GM18520 (cell line): Measurements from ENCODE around the gene CD28.
"Not testable (repeated sequence)": the region's sequence is repeated elsewhere in the genome, so short reads cannot be mapped to it uniquely, and the experiment has no call there.

Experiments
- ATAC-seq: cut with Tn5 transposase; IDR thresholded peaks from one replicate; pipeline ENCODE4 v1.9.1; 2021; ENCODE audit not compliant: unreplicated experiment

Gene CD28

GRCh38 chr2:203685789-203686420 lies 20.5 kb upstream of the CD28 start:
- ATAC-seq = no peak

- no peak for ATAC-seq
These were observed 19.3 kb upstream of the CD28 start for GRCh38 chr2:203687165-203687564.

DNA sequence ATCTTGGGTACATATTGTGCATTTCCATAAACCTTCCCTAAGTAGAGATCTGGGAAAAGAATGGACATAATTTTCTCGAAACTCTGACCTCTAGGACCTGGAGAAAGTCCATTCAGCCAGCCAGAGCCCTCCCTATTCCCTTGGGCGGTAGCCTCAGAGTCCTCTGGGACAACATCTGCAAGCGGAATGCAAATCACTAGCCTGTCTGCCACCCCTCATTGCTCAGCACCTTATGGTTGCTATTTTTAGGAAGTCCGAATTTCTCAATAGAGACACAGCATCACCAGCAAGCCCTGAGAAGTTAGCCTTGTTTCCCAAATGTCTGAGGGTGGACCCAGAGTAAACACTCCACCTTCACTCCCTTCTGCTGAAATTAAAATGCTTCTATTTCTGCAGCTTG lies 17.6 kb upstream of the CD28 start:
- ATAC-seq = peak; percentile 45

- ATAC-seq = peak; percentile 55
These were observed 16.9 kb upstream of the CD28 start for GRCh38 chr2:203689426-203690116.

- ATAC-seq = peak; percentile 4
These were observed 16.4 kb upstream of the CD28 start for GRCh38 chr2:203690117-203690431.

DNA sequence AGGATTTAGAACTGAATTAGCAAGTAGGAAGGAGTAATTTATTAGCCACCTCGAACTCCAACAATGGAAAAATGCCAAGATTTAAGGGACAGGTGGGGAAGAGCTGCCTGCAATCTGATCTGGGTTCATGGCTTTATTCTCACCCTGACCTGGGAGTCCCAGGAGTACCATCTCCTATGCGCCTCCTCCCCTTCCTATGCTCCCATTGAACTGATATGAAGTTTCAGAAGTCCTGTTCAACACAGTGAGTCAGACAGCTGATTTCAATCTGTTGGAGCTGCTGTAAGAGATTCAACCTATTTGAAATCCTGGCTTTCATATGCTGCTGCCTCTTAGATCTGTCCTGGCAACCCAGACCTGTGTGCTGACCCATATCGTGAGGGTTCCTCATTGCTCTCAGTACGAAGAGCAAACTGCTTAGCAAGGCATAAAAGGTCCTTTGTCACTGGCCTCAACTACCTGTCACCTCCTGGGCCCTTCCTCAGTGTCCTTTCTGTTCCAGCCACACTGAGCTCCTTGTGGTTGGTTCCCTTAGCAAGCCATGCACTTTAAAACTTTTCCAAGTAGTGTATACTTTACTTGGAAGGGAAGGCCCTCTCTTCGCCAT lies 15.9 kb upstream of the CD28 start:
- no peak for ATAC-seq

DNA sequence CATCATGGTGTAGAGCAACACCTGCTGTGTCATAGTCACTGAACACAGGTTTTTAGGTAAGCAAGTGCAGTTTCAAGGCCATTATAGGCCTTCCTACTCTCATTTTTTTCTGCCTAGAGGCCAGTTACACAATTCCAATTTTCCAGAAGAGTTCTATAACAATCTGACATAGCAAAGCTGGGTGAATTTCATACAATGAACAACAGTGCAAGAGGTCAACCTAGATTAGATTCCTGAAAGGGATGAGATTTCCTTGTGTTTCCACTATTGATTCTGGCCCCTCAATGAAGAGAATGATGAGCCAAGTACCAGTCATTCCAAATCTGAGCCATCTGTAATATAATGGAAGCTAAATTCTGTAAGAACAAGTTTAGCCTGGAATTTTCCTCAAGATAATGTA lies 15.3 kb upstream of the CD28 start:
- no peak for ATAC-seq

DNA sequence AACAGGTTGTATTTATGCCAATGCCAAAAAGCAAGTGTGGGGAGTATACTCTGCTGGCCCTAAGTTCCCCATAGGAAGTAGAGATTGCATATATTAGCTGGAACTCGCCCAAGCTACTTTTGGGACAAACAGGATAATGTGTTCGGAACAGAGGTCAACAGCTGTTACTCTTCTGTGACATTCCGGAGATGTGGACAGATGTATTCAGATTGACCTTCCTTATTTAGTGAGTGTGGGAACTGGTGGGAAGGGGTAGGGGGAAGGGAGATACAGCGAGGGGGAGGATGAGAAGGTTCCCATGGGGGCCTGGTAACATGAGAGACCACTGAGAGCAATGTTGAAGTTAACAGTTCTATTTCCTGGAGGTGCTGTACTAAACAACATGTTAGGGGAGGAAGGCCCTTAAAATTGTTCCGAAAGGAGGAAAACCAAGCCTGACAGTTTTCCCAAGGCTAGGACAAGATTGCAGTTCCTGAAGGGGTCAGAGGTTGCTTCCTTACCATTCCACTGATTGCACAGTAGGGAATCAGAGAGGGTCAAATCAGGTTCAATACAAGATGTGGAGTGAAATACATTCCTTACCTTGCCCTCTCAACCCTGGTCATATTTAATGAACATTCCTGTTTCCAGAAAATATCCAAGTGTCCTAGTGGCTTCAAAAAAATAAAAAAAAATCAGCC lies 14.3 kb upstream of the CD28 start:
- no peak for ATAC-seq

GRCh38 chr2:203693242-203693879 lies 13.1 kb upstream of the CD28 start:
- ATAC-seq = no peak

DNA sequence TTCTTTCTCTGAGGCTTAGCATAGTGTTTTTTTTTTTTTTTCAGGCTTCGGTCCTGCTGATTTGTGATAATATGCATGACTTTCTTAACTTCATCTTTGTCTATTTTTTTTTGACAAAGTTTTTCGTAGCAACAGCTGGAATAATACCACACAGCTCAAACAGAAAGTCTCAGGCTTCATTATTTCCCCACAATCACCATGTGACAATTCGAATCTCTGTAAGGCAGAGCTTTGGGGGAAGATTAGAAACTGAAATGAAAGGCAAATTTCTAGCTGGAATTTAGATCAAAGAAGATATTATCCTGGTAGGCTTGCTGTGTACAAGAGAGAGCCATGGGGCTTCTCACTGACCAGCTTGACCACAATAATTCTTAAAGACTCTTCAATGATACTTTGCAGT lies 12.2 kb upstream of the CD28 start:
- ATAC-seq = no peak

GRCh38 chr2:203697190-203697589 lies 9.2 kb upstream of the CD28 start:
- peak; percentile 61 for ATAC-seq

DNA sequence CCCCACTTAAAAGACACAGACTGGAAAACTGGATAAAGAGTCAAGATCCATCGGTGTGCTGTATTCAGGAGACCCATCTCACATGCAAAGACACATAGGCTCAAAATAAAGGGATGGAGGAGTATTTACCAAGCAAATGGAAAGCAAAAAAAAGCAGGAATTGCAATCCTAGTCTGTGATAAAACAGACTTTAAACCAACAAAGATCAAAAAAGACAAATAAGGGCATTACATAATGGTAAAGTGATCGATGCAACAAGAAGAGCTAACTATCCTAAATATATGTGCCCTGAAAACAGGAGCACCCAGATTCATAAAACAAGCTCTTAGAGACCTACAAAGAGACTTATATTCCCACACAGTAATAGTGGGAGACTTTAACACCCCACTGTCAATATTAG lies 8.7 kb upstream of the CD28 start:
- not testable (repeated sequence) for ATAC-seq

DNA sequence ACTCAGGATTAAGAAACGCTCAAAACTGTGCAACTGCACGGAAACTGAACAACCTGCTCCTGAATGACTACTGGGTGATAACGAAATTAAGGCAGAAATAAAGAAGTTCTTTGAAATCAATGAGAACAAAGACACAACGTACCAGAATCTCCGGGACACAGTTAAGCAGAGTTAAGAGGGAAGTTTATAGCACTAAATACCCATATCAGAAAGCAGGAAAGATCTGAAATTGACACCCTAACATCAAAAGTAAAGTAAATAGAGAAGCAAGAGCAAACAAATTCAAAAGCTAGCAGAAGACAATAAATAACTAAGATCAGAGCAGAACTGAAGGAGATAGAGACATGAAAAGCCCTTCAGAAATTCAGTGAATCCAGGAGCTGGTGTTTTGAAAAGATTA lies 8.0 kb upstream of the CD28 start:
- not testable (repeated sequence) for ATAC-seq

DNA sequence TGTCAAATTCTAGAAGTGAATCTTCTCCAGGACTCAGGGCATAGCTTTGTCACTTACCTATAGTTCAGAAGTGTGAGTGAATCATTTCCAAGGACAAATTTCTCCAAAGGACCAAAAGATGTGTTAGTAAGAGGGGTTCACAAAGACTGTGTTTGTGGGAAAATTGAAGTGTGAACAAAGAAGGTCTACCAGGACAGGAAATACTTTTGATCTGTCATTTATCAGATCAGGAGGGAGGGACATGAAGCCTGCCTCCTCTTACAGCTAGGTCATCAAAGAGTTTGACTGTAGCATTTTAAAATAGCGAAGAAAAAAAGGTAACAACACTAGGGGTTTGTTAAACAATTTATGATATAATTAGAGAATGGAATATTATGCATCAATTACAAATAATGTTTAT lies 2.0 kb upstream of the CD28 start:
- no peak for ATAC-seq

- ATAC-seq = no peak
These were observed 1.3 kb upstream of the CD28 start for GRCh38 chr2:203705178-203705577.

GRCh38 chr2:203707530-203707929 lies 1.1 kb downstream of the CD28 start:
- no peak for ATAC-seq

GRCh38 chr2:203708846-203709396 lies 2.5 kb downstream of the CD28 start:
- ATAC-seq = no peak

GRCh38 chr2:203709416-203710040 lies 3.1 kb downstream of the CD28 start:
- no peak for ATAC-seq

DNA sequence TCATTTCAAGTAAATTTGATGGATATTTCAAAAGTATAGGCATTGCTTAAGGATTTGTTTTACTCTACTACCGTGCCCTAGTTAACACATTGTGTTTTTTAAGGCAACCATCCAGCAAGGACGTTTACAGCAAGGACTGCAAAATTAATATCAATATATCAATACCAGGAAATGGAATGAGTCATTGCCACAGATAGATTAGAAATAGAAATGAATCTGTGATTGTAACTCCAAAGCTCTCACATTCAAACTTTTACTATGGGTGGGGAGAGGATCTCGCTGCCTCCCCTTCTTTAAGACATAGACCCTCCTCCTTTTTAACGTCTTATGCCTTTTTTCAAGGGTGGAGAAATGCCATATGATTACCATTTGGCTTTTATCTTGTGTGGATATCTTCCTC lies 3.8 kb downstream of the CD28 start:
- no peak for ATAC-seq

DNA sequence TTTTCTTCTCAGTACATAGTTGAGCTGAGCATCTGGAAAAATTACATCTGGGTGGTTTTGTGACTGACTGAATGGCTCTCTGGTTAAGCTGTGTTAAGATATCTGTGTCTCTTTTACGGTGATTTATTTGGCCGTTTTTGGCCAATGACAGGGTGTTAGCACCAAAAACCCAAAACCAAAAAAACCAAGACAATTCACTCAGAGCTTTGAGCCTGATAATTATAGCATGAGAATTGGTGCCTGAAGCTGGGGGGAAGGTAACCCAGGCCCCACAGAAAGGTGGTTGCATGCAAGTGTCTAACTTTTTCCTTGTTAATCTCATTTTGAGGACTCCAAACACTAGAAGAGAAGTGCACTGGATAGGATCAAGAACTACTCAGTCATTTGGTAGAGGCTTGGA lies 4.5 kb downstream of the CD28 start:
- no peak for ATAC-seq

DNA sequence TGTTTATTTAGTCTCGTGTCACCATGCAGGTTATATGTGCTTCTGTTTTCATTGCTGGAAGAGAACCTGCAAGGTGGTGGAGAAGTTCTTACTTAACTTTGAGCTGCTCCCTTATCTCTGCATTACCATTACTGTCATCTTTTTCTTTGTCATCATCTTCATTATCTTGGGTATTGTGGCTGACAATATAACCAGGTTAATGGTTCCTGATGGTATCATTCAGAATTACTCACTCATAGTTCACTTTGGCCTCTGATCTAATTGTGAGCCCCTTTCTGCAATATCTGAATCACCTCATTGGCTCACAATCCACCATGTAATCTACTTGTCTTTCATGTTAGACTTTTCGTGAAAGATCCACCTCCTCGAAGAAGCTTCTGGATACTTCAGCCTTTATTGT lies 5.0 kb downstream of the CD28 start:
- ATAC-seq = no peak
